GM19351 (cell line): Measurements from ENCODE around the gene PRKAR2B.
"Not testable (repeated sequence)": the region's sequence is repeated elsewhere in the genome, so short reads cannot be mapped to it uniquely, and the experiment has no call there.

ENCODE experiments used
- ATAC-seq: cut with Tn5 transposase; IDR thresholded peaks from one replicate; pipeline ENCODE4 v1.9.1; 2021; ENCODE audit warnings: mild to moderate bottlenecking, moderate library complexity; ENCODE audit not compliant: unreplicated experiment

PRKAR2B gene

GRCh38 chr7:107047902-107048782, 3.6 kb downstream of the PRKAR2B start:
- no peak for ATAC-seq

- no peak for ATAC-seq
Observed at GRCh38 chr7:107048783-107049418, 4.4 kb downstream of the PRKAR2B start.

GRCh38 chr7:107049480-107049879, 5.0 kb downstream of the PRKAR2B start:
- no peak for ATAC-seq

DNA sequence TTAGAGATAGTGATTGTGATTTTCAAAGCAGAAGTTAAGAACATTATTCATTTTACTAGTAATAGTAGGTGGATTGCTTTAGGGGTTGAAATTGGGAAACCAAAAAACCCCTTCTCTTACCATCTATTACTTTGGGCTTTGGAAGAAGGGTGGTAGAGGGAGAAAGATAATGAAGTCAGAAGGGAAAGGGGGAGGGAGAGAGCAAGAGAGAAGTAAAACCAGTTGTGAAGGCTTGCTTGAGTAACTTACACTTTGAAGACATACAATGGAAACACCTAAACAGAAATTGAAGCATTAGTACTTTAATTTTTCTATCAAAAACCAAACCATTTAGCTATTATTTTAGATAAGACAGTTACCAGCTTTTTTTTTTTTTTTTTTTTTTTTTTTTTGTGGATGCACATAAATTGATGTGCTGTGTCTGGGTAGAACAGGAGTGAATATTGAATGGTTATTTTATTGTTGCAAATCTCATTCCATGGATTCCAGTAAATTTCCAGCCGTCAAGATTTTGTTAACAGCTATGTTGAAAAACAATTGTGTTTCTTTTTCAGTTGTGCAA, 5.5 kb downstream of the PRKAR2B start:
- no peak for ATAC-seq

GRCh38 chr7:107051376-107051775, 6.9 kb downstream of the PRKAR2B start:
- ATAC-seq: no peak

- ATAC-seq: not testable (repeated sequence)
Observed at GRCh38 chr7:107054965-107055364, 10.5 kb downstream of the PRKAR2B start.

DNA sequence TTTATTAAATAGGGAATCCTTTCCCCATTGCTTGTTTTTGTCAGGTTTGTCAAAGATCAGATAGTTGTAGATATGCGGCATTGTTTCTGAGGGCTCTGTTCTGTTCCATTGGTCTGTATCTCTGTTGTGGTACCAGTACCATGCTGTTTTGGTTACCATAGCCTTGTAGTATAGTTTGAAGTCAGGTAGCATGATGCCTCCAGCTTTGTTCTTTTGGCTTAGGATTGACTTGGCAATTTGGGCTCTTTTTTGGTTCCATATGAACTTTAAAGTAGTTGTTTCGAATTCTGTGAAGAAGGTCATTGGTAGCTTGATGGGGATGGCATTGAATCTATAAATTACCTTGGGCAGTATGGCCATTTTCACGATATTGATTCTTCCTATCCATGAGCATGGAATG, 11.6 kb downstream of the PRKAR2B start:
- not testable (repeated sequence) for ATAC-seq

- ATAC-seq: no peak
Observed at GRCh38 chr7:107056728-107057473, 12.4 kb downstream of the PRKAR2B start.

- no peak for ATAC-seq
Observed at GRCh38 chr7:107057474-107057833, 12.9 kb downstream of the PRKAR2B start.

- ATAC-seq: no peak
Observed at GRCh38 chr7:107059468-107059867, 15.0 kb downstream of the PRKAR2B start.

DNA sequence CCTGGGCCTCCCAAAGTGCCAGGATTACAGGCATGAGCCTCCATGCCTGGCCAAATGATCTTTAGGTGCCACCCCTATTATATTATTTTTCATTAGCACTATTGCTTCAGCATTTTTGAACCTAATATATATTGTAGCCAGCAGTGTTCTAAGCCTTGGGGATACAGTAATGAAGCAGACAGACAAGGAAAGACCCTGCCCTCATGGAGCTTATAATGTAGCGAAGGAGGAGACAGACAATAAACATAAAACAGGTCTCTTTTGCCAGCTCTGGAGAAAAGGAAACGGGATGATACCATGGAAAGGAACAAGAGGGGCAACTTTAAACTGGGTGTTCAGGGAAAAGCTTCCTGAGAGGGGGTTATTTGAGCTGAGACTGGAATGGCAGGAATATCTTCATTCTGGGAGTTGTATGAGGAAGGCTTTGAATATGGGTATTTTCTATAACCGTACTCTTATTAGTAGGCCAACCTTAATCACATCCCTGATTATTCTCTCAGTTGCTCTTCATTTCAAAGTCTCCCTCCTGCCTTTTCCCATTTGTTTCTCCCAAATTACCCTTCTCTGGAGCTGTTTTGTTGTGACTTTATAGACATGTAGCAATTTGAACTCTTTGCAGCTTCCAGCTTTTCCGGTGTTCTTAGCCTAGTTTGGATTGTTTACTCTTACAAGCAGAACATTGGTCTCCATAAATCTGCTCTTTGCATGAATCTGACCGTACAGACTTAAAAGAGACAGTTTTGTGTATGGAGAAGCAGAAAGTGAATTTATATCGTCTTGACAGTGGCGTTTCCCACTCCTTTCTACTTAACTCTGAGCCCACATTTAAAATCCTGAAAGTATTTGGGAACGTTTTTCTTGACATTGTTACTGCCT, 19.0 kb downstream of the PRKAR2B start:
- ATAC-seq: no peak

GRCh38 chr7:107064255-107064654, 19.8 kb downstream of the PRKAR2B start:
- ATAC-seq: no peak

- no peak for ATAC-seq
Observed at GRCh38 chr7:107065929-107066247, 21.4 kb downstream of the PRKAR2B start.

GRCh38 chr7:107068156-107068555, 23.7 kb downstream of the PRKAR2B start:
- ATAC-seq: no peak

GRCh38 chr7:107069457-107069856, 25.0 kb downstream of the PRKAR2B start:
- ATAC-seq: no peak

DNA sequence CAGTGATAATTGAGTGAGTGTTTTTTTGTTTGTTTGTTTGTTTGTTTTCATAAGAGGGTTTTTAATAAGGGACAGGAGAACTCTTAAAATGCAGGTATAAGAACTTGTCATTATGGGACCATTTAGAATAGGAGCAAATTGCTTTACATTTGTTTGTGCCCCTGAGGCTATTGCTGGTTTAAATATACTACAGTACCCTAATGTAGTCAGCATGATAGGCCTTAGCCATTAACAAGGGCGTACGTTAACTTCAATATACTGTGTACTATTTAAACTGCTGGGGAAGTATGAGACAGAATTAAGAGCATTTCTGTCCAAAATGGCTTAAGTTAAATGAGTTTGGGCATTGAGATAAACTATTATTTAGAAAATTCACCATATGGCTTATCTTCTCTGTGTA, 26.2 kb downstream of the PRKAR2B start:
- no peak for ATAC-seq

DNA sequence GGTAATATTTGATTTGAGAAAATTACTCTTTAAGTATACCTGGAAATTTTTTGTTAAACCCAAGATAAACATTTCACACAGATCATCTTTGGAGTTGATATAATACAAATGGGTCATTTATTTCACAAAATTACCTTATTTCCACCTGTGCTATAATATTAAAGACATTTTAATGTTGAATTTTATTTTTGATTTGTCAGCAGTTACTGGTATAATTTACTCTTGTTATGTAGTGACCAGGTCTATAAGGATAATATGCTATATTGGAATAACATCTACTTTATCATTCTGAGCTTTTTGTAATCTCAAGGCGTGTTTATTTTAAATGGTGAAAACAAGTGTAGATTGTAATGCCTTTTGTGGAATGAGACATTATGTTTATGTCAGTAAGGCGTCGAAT, 26.6 kb downstream of the PRKAR2B start:
- ATAC-seq: no peak

DNA sequence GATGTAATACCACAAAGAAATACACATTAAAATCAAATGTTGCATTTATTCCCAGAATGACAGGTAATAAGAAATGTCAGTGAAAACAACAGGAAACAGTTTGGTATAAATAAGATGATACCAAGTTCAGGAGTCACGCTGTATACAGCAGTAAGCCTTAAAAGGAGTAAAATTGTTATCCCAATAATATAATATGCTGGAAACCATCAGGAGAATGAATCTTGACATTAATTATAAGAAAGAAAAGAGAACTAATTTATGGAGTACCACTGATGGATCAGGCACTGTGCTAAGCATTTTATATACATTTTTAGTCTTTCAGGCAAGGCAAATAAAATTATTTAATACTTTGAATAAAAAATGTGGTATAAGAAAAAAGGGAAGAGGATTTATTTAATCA, 27.6 kb downstream of the PRKAR2B start:
- no peak for ATAC-seq

DNA sequence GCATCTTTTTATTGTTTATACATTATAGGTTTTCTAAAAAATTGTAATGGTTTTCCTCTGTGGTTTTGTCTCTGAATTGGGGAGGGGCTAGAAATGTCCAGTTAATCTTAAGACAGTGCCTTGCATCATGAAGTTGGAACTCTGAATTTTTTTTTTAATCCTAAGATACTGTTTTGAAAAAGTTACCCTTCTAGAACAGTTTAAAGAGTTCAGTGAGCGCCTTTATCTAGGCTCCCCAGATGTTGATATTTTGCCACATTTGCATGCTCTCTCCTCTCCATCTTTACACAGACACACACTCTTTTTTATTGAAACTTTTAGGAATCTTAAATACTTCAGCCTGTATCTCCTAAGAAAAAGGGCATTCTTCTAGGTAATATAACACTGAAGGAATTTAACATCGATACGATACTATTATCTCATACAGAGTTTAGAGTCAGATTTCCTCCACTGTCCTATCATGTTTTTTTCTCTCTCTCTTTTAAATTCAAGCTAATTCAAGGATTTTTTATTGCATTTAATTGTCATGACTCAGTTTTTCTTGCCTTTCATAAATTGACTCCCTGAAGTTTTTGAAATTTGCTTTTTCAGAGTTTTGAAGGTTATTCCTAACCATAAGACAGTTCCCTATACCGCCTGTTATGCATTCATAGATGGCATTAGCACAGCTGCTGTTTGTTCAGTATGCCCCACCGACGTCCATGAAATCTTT, 31.5 kb downstream of the PRKAR2B start:
- no peak for ATAC-seq
